Stimulated activated CD4-positive, alpha-beta T cell treated with anti-CD3 and anti-CD28 coated beads, Interleukin-15, amount 100 ng/mL, for 48 hours (primary cell): Measurements from ENCODE around the gene MBOAT2.
"Not testable (repeated sequence)": the region's sequence is repeated elsewhere in the genome, so short reads cannot be mapped to it uniquely, and the experiment has no call there.

Source experiments
- DNase-seq, 2 donors: peaks; one replicate each; pipeline ENCODE4 v3.0.0-alpha.2; 2020; ENCODE audit warnings: low read depth in 2 of 2

MBOAT2 gene, protein sequence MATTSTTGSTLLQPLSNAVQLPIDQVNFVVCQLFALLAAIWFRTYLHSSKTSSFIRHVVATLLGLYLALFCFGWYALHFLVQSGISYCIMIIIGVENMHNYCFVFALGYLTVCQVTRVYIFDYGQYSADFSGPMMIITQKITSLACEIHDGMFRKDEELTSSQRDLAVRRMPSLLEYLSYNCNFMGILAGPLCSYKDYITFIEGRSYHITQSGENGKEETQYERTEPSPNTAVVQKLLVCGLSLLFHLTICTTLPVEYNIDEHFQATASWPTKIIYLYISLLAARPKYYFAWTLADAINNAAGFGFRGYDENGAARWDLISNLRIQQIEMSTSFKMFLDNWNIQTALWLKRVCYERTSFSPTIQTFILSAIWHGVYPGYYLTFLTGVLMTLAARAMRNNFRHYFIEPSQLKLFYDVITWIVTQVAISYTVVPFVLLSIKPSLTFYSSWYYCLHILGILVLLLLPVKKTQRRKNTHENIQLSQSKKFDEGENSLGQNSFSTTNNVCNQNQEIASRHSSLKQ

DNA sequence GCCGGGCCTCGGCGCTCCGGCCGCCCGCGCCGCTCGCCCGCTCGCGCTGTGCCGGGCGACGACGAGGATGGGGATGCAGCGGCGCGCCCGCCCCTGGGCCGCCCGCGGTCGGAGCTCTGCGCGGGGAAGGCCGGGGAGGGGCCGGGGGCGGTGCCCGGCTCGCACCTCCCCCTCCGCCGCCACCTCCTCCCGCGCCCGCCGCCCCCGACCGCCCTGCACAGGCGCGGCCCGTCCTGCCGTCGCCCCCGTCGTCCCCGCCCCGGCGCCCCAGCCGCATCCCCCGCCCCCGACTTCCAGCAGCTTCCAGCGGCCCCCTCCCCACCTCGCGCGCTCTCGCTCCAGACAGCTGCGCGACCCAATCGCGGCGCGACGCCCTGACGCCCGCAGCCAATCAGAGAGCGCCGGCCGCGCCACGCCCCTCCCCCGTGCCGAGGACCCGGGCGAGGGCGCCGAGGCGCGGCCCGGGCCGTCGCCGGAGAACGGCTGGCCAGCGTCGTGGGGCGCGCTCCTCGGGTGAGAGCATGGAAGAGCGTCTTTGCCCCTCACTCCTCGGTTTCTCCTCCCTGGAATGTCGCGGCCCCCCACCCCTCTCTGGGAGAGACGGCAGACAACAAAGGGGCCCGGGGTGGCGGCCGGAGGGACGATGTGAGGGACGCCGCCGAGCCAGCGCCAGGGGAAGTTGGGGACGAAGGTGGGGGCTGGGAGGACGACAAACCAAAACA, at the start of gene MBOAT2:
TSS of gene MBOAT2 (minus strand) at position 69 of the 722 bp plus-strand sequence. CDS start 70 bp downstream, outside the sequence.
- peak; percentile 38 to 73 for DNase-seq

DNA sequence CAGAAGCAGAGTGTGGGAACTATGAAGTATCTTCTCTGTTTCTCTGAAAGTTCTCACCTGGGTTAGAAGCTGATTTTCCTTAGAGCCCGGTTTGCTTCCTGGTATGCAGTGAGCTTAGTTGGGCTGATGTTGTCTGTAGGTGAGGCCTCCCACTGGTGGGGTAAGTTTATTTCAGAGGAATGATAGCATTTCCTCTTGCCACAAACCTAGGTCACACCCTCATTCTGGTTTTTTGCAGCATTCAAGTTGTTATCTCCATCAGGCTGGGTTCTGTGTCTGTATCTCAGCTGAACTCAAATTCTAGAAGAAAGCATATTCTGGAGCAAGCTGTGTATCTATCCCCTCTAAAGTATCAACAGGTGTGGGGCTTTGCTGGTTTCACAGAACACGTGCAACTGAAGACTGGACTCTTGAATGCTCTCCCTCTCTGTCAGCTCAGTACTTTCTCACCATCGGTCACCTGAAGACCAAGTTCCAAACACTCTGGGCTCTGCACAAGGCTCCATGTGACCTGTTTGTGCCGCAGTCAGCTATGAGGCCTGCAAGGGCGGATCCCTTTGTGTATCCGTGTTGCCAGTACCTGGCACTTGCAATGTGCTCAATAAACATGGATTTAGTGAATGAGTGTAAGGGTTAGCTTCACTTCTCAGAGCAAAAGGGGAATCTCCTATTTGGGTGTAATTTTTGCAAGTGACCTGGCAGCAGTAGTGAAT, 49.5 kb upstream of the MBOAT2 start:
- DNase-seq: no peak

DNA sequence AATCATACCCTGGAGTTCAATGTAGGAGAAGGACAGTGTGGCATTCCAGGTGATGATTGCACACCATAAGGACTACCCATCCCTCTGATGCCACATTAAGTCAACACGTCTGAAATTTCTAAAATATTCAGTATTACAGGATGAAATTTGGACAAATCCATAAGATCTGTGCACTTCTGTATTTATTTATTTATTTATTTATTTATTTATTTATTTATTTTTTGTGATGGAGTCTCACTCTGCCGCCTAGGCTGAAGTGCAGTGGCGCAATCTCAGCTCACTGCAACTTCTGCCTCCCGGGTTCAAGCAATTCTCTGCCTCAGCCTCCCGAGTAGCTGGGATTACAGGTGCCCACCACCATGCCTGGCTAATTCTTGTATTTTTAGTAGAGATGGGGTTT, 48.0 kb upstream of the MBOAT2 start:
- not testable (repeated sequence) for DNase-seq

DNA sequence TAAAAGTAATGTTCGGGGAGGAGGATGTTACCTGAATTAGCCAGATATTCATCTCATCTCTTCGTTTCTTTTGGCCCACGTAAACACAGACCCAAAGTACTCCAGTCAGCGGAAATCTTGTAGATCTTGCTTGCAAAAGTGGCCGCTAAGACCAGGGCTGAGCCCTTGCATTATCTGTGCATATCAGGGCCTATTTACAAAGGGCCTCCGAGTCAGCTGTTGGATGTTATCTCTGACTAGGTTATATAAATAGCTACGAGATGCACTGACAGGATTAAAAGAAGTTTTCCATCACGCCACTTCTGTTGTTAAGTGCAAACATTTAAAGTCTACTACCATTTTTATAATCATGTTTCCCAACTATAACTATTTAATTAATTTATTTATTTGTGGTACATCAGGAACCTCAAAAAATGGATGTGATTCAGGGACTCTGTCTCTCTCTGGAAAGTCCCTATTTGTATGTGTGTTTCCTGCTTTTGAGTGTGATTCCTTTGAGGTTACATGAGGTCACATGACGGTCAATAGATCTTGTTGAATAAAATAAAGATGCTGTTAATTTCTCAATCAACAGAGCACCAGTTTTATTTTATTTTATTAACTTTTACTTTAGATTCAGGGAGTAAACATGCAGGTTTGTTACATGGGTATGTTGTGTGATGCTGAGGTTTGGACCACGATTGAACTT, 46.8 kb upstream of the MBOAT2 start:
- no peak for DNase-seq

DNA sequence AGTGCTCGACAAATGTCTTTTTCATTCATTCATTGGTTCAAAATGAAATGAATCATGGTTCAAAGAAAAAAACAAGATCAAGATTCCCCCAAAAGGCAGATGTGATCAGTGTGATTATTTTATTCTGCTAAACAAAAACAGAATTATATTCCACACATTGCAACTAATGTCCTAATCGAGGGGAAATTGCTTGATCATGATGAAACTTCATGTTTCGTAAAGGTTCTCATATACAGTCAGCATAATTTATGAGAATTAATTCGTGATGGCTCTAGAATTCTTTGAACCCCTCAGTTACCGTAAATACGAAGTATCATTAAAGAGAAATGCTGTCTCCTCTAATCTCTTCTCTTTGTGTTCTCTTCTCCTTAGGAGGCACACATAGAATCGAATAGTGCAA, 42.1 kb upstream of the MBOAT2 start:
- no peak for DNase-seq

DNA sequence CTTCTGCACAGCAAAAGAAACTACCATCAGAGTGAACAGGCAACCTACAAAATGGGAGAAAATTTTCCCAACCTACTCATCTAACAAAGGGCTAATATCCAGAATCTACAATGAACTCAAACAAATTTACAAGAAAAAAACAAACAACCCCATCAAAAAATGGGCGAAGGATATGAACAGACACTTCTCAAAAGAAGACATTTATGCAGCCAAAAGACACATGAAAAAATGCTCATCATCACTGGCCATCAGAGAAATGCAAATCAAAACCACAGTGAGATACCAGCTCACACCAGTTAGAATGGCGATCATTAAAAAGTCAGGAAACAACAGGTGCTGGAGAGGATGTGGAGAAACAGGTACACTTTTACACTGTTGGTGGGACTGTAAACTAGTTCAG, 40.0 kb upstream of the MBOAT2 start:
- not testable (repeated sequence) for DNase-seq

DNA sequence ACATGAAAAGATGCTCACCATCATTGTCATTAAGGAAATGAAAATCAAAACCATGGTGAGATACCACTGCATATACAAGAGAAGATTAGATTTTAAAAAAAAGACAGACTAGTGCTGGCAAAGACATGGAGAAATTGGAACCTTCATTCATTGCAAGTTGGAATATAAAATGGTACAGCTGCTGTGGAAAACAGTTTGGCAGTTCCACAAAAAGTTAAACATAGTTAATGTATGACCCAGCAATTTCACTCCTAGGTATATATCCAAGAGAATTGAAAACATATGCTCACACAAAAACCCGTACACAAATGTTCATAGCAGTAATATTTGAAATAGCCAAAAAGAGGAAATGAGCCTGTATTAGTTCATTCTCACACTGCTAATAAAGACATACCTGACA, 33.7 kb upstream of the MBOAT2 start:
- no peak for DNase-seq

DNA sequence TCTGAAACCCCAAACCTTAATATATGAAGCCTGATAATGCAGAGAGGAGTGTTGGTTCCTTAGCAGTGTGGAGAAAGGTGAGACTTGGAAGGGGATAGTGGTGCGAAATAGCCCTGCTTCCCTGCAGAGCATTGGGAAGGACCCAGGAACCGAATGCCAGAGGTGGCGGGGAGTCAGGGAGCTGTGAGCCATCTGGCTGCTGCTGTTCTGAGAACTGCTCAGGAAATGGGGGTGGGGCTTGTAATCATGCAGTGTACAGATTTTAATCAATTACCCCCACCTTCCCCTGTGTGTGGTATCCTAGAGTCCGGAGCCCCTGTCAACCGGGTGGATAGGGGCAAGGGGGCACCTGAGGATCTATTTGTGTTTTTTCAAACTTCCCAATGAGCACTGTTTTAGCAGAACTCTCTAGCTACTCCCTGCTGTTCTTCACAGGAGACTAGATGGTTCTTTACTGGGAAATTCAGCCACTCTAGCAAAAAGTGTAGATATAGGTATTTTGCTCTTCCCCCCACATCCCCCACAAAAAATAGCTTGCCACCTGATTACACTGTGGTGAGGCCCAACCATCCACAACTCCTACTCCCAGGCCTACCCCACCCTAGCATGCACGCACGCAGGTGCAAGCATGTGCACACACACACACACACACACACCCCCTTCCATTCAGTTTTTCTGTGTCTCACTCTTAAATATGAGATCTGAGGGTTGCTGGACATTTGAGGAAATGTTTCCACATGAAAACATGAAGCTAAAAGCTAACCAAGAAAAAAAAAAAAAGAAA, 30.1 kb upstream of the MBOAT2 start:
- DNase-seq: no peak

DNA sequence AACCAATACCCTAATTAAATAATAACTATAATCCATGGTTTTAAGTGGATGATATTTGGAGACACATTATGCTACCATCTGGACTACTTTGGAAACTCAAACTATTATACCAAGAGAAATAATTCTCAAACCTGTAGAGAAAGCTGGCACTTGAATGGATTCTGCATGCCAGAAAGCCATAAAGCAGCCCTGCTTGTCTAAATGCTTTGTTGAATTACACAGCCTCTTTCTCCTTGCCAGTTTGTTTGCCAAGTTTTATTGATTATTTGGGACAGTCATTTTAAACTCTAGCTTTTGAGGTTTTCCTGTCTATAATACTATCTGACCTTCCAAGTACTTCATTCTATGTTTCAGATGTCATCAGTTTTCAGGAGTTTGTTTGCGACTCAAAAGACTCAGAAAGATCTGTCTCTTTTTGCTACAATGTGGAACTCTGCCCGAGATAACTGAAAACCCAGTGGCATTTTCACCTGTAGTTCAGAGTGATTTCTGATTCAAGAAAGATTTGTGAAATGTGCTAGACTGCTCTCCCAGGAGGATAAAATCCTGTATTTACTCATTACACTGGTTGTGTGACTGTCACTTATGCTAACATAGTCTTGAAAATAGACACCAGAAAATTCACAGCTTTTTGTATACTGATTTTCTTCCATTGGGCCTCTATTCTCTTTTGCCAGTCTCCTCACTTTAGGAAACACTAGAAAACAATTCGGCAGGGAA, 29.2 kb upstream of the MBOAT2 start:
- DNase-seq: no peak

DNA sequence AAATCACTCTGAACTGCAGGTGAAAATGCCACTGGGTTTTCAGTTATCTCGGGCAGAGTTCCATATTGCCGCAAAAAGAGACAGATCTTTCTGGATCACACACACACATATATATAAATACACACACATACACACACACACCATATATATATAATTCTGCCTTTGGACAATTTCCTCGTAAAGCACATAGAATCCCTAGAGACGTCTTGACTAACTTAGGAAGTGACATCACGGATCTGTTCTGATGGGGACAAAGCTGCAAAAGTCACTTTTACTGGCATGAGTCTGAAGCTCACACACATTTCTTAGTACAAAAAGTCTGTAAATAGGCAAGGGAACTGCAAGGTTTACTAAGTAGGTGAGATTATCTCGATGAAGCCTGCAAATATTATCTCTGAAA, 28.6 kb upstream of the MBOAT2 start:
- no peak for DNase-seq

DNA sequence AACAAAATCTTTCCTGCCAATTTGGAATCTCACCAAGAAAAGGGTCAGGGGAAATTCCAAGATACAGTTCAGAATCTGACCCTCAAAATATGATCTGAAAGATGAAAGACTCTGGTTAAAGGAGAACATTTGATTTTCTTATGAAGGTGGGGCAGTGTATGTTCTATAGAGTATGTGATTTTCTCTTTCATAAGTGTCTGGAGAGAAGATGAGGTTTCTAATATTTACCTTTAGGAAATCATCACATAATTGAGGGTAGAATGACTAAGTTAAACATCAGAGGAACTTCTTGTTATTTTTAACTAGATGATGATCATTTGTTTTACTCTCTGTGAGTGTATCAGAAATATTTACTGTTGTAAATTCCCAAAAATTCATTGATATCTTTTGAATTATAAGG, 27.8 kb upstream of the MBOAT2 start:
- no peak for DNase-seq

DNA sequence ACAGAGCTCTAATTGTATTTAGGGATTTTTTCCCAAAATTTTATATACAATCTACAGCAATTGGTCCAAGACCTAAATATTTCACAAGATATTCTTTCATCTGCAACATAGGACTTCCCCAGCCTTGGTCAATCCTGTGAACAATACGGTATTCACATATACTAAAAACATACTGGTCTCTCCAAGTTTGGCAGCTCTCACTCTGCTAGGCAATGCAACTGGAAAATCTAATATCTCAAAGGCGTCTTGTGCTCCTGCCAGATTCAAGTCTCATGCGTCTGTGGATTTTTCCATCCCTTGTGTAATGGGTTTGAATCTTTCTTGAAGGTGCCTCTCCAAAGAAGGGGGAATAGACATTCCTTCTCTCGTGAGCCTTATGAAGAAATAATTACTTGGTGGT, 27.4 kb upstream of the MBOAT2 start:
- no peak for DNase-seq

DNA sequence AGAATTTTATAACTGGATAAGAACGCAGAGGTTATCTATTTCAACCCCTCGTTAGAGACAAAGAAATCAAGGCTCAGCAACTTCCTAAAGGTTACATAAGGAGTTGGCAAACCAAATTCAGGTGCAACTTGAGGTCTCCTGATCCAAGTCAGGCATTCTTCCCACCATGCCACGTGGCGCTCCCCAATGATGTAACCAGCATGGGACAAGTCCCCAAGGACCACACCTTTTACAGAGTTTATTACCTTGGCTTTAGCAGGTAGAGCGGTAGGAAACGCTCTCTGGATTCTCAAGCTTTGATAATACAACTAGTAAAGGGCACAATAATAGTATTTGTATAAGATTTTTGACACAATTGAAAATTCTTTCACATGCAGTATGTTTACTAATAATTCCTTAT, 26.7 kb upstream of the MBOAT2 start:
- DNase-seq: no peak

DNA sequence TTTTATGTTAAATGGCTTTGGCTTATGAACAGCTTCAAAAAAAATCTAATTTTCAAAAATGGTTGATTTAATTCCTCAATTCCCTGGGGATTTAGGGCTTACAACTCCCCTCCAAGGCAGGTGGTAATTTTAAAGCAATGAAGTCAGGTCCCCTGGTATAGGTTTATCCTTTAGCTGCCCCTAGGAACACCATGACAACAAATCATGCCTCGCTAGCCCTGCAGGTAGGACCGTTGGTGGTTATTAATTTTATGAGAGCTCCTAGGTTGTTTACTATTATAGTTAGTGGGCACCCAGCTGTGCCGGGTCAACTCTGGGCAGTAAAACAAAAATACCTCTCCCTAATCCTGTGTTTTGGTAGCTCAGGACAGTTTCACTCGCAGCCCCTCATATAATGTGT, 26.2 kb upstream of the MBOAT2 start:
- no peak for DNase-seq

DNA sequence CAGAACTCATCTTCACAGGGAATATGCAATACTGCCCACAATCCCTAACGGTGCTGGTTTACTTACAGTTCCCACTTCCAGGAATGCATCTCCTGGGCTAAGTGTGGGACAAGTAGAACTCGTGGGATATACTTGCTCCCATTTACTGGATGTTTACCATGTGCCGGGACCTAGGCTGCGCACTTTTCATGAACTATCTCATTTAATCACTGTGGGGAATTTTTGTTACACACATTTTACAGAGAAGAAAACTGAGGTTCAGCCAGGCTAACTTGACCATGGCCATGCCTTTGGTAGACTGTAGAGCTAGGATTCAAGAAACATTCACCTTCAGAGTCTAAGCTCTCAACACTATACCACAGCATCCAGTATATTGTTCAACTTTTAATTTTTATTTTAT, 24.4 kb upstream of the MBOAT2 start:
- no peak for DNase-seq

DNA sequence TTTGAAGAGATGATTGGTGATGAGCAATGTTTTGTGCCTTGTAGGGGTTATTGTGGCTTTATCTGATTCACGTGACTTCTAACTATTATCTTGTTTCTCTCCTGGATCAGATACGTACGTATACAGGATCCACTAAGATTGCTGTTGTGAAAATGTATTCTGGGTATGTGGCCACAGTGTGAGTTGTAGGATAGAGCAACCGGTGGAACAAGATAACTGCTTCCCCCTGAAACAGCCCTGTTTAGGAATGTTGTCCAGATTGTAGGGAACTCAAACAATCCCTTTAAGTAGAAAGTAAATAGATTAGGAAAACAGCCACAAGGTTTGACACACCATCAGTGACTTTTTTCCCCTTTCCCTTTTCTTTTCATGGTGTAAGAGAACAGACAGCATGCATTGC, 22.3 kb upstream of the MBOAT2 start:
- DNase-seq: no peak

DNA sequence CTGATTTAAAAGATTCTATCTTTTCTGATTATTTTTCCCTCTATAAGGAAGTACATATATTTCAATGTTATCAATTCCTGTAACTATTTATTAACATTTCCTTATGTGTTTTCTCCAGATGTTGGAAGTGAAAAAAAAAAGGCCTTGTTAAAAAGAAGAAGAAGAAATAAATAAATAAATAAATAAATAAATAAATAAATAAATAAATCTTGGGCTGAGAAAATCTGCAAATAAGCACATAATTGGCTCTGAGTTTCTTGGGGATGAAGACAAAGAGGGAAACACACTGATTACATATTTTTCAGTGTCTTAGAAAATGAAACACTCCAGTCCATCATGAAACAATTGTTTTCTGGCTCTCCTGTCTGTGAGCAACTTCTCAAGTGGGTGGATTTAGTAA, 21.1 kb upstream of the MBOAT2 start:
- no peak for DNase-seq

DNA sequence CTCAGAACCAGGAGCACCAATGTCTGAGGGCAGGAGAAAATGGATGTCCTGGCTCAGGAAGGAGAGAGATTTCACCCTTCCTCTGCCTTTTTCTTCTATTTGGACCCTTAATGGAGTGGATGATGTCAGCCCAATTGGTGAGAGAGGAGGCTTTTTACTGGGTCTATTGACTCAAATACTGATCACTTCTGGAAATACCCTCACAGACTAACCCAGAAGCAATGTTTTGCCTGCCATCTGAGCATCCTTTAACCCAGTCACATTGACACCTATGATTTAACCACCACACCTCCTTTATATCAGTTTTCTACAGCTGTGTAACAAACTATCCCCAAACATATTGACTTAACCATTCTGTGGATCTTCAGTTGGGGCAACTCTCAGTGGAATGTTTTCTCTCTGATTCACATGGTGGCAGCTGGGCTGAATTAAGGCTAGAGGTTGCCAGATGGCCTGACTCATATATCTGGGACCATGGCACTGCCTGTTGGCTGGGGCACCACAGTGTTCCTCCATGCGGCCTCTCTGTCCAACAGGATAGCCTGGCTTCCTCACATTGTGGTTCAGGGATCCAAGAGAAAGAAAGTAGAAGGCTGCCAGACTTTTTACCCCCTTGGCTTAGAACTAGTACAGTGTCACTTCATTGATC, 18.2 kb upstream of the MBOAT2 start:
- no peak for DNase-seq

DNA sequence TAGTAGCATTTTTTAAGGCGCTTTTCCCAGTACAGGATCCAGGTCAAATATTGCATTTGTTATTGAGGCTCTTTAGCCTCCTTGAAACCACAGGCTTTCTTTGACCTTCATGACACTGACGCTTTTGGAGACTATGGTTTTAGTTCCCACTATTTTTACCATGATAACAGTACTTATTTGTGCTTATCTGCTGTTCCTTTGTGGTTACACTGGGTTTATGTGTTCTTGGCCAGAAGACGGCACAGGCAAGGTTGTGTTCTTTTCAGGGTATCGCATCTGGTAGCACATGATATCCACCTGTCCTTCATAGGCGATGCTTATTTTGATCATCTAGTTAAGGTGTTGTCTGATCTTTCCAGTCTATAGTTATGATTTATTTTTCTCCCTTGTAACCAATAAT, 16.8 kb upstream of the MBOAT2 start:
- no peak for DNase-seq

DNA sequence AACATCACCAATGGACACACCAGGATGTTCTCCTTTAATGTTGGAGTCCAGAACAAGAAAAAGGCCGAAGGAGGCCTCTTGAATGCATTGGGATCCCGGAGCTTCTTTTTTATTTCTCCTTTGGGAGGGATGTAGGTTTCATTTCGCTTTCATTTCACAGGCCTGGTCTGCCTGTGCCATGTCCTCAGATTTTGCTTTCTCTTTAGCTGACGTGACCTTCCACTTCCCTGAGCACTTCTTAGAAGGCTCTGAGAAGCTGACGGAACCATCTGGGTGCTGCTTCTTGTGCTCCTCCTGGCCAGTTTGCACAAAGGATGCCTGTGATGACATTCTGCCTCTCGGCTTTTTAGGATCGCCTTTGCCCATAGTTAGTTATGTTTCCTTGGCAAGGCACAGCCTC, 15.1 kb upstream of the MBOAT2 start:
- no peak for DNase-seq
